K562 (cell line): ENCODE results near the gene PPL.

Experiments
- CEBPG ChIP-seq, 3 experiments: fragments of 200-800 bp in 1 of 3; sonication (Bioruptor generic) in 1 of 3; sonication (generic) in 1 of 3; formaldehyde crosslinking in 1 of 3; IDR thresholded peaks in 2 of 3; conservative IDR thresholded peaks in 1 of 3; 2 replicates each; pipeline versions ENCODE4 v1.6.1 to v1.8.0; 2016 to 2022; ENCODE audit warnings: missing compliant biosample characterization in 2 of 3, missing genetic modification characterization in 2 of 3, mild to moderate bottlenecking in 1 of 3, missing genetic modification reagents in 1 of 3
- ETV6 ChIP-seq, 3 experiments: fragments of 150-350 bp in 1 of 3; sonication (generic) in 1 of 3; formaldehyde crosslinking in 1 of 3; IDR thresholded peaks; 2 replicates each; pipeline versions ENCODE4 v1.6.1 to v1.8.0; 2014 to 2022; ENCODE audit warnings: borderline replicate concordance in 2 of 3, low read depth in 2 of 3, antibody characterized with exemption in 1 of 3, low read length in 1 of 3, mild to moderate bottlenecking in 1 of 3, missing genetic modification reagents in 1 of 3
- MYC ChIP-seq, 2 experiments: fragments of 250-450 bp in 1 of 2; sonication (Bioruptor Pico) in 1 of 2; IDR thresholded peaks; 2 replicates each; pipeline versions ENCODE4 v1.5.1 to v1.6.1; 2012 to 2021; ENCODE audit warnings: low read depth in 2 of 2, borderline replicate concordance in 1 of 2, improper control_type of control experiment in 1 of 2, low read length in 1 of 2, mild to moderate bottlenecking in 1 of 2, moderate library complexity in 1 of 2
- NCOA2 ChIP-seq, 2 experiments: fragments of 450-650 bp; IDR thresholded peaks; 2 replicates each; pipeline ENCODE4 v1.6.1; 2018; ENCODE audit warnings: mild to moderate bottlenecking in 2 of 2, moderate library complexity in 1 of 2; ENCODE audit not compliant: partially characterized antibody in 2 of 2
- POLR2AphosphoS2 ChIP-seq: IDR thresholded peaks from 2 replicates; pipeline ENCODE4 v1.6.1; 2012; ENCODE audit warnings: low read length, improper control_type of control experiment
- RBBP5 ChIP-seq: fragments of 200-600 bp; sonication (generic); IDR thresholded peaks from 2 replicates; pipeline ENCODE4 v1.6.1; 2012; ENCODE audit warnings: borderline replicate concordance, mild to moderate bottlenecking, low read length, control low read depth, inconsistent platforms; ENCODE audit not compliant: insufficient read depth, poor library complexity, severe bottlenecking
- TOE1 ChIP-seq, 2 experiments: fragments of 450-650 bp in 1 of 2; sonication (generic) in 1 of 2; formaldehyde crosslinking in 1 of 2; IDR thresholded peaks; 2 replicates each; pipeline versions ENCODE4 v1.7.1 to v1.8.0; 2016 to 2022; ENCODE audit warnings: borderline replicate concordance in 2 of 2, mild to moderate bottlenecking in 2 of 2, antibody characterized with exemption in 1 of 2, inconsistent platforms in 1 of 2, low read depth in 1 of 2, missing genetic modification reagents in 1 of 2, moderate library complexity in 1 of 2
- ZFX ChIP-seq: sonication (generic); formaldehyde crosslinking; IDR thresholded peaks from 2 replicates; pipeline ENCODE4 v1.8.0; 2022; ENCODE audit warnings: mild to moderate bottlenecking, missing genetic modification reagents, moderate library complexity
- TF ChIP-seq, protein P1 (sequence below): fragments of 250-450 bp; sonication (Bioruptor Pico); IDR thresholded peaks from 2 replicates; pipeline ENCODE4 v1.4.0; 2020; ENCODE audit warnings: mild to moderate bottlenecking
- TF ChIP-seq, protein P2 (sequence below): fragments of 250-450 bp; sonication (Bioruptor Pico); IDR thresholded peaks from 2 replicates; pipeline ENCODE4 v1.5.0; 2020; ENCODE audit warnings: mild to moderate bottlenecking, borderline replicate concordance
- TF ChIP-seq, protein P3 (sequence below), 3 experiments: IDR thresholded peaks in 2 of 3; conservative IDR thresholded peaks in 1 of 3; 2 replicates each; pipeline ENCODE4 v1.5.1; 2011 to 2012; ENCODE audit warnings: low read length in 3 of 3, mild to moderate bottlenecking in 3 of 3, control low read depth in 2 of 3, improper control_type of control experiment in 1 of 3, inconsistent platforms in 1 of 3, low read depth in 1 of 3, mixed read lengths in 1 of 3, moderate library complexity in 1 of 3; ENCODE audit not compliant: insufficient read depth in 2 of 3

DNA sequence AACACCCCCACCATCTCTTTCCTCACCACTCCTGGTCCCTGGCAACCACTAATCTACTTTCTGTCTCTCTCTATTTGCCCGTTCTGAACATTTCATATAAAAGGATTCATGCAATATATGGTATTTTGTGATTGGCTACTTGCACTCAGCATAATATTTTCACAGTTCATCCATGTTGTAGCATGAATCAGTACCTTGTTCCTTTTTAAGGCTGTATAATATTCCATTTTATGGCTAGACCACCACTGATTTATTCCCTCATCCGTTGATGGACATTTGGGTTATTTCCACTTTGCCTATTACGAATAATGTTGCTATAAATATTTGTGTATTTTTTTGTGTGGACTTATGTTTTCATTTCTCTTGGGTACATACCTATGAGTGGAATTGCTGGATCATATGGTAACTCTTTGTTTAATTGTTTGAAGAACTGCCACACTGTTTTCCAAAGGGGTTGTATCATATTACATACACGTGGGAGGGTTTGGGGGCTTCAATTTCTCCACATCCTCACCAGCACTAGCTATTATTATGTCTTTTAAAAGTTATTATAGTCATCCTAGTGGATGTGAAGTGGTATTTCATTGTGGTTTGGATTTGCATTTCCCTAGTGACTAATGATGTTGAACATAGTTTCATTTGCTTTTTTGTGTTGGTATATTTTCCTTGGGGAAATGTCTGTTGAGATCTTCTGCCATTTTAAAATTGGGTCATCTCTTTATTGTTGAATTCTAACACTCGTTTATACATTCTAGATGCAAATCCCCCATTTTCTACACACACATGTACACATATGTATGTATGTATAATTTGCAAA is 47.4 kb upstream of the PPL start:
- TF ChIP-seq, protein P1, sequence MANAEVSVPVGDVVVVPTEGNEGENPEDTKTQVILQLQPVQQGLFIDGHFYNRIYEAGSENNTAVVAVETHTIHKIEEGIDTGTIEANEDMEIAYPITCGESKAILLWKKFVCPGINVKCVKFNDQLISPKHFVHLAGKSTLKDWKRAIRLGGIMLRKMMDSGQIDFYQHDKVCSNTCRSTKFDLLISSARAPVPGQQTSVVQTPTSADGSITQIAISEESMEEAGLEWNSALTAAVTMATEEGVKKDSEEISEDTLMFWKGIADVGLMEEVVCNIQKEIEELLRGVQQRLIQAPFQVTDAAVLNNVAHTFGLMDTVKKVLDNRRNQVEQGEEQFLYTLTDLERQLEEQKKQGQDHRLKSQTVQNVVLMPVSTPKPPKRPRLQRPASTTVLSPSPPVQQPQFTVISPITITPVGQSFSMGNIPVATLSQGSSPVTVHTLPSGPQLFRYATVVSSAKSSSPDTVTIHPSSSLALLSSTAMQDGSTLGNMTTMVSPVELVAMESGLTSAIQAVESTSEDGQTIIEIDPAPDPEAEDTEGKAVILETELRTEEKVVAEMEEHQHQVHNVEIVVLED (CRISPR knock-in tag) = no peak
- TF ChIP-seq ETV6 (IDR thresholded peaks at IDR 0.05; ENCODE audit: borderline replicate concordance in 1 of 2, low read depth in 2 of 2, low read length in 1 of 2) (no peak), ETV6 (CRISPR knock-in tag; IDR thresholded peaks at IDR 0.05; ENCODE audit: borderline replicate concordance) (no peak), ZFX (CRISPR knock-in tag) (no peak), NCOA2 (IDR thresholded peaks at IDR 0.05; ENCODE audit: partially characterized antibody in 2 of 2) (no peak), CEBPG (CRISPR knock-in tag; IDR thresholded peaks at IDR 0.05) (no peak), CEBPG (tag; conservative IDR thresholded peaks at IDR 0.05 in 1 of 2, IDR thresholded peaks at IDR 0.05 in 1 of 2) (no peak), RBBP5 (no peak), TOE1 (IDR thresholded peaks at IDR 0.05; ENCODE audit: borderline replicate concordance) (no peak), TOE1 (CRISPR knock-in tag; IDR thresholded peaks at IDR 0.05; ENCODE audit: borderline replicate concordance, low read depth) (no peak), MYC (IDR thresholded peaks at IDR 0.05; ENCODE audit: low read depth, low read length) (no peak), MYC (CRISPR knock-in tag; IDR thresholded peaks at IDR 0.05; ENCODE audit: borderline replicate concordance, low read depth) (no peak), POLR2AphosphoS2 (no peak)
- TF ChIP-seq, protein P2, sequence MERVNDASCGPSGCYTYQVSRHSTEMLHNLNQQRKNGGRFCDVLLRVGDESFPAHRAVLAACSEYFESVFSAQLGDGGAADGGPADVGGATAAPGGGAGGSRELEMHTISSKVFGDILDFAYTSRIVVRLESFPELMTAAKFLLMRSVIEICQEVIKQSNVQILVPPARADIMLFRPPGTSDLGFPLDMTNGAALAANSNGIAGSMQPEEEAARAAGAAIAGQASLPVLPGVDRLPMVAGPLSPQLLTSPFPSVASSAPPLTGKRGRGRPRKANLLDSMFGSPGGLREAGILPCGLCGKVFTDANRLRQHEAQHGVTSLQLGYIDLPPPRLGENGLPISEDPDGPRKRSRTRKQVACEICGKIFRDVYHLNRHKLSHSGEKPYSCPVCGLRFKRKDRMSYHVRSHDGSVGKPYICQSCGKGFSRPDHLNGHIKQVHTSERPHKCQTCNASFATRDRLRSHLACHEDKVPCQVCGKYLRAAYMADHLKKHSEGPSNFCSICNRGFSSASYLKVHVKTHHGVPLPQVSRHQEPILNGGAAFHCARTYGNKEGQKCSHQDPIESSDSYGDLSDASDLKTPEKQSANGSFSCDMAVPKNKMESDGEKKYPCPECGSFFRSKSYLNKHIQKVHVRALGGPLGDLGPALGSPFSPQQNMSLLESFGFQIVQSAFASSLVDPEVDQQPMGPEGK (CRISPR knock-in tag) = no peak
- TF ChIP-seq, protein P3, sequence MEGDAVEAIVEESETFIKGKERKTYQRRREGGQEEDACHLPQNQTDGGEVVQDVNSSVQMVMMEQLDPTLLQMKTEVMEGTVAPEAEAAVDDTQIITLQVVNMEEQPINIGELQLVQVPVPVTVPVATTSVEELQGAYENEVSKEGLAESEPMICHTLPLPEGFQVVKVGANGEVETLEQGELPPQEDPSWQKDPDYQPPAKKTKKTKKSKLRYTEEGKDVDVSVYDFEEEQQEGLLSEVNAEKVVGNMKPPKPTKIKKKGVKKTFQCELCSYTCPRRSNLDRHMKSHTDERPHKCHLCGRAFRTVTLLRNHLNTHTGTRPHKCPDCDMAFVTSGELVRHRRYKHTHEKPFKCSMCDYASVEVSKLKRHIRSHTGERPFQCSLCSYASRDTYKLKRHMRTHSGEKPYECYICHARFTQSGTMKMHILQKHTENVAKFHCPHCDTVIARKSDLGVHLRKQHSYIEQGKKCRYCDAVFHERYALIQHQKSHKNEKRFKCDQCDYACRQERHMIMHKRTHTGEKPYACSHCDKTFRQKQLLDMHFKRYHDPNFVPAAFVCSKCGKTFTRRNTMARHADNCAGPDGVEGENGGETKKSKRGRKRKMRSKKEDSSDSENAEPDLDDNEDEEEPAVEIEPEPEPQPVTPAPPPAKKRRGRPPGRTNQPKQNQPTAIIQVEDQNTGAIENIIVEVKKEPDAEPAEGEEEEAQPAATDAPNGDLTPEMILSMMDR (IDR thresholded peaks at IDR 0.05 in 2 of 3, conservative IDR thresholded peaks at IDR 0.05 in 1 of 3; ENCODE audit: insufficient read depth in 2 of 3, low read depth in 1 of 3, low read length in 3 of 3) = no peak
